Endothelial cell of umbilical vein (primary cell): ENCODE results near the gene CDK7. TPM values are rescaled to one million over a fixed set of nuclear protein-coding genes. Genes with fewer than 3 reads are reported as not detected.

Experiments used
- BruUV-seq: library from RNA; stranded (reverse); fragments of 400-500 nt; replicated peaks from 2 replicates; lab custom pipeline; 2021; lab: Mats Ljungman, UMichigan
- CTCF ChIA-PET: fragments of 300-600, 350-600 bp; sonication (Branson Sonifier 250); formaldehyde crosslinking; loops from one replicate; lab custom pipeline; 2021; ENCODE audit warnings: antibody characterized with exemption, inconsistent platforms; lab: Charles Lee
- POLR2A ChIA-PET: fragments of 300-600, 350-600 bp; sonication (Branson Sonifier 250); formaldehyde crosslinking; loops from one replicate; lab custom pipeline; 2021; ENCODE audit warnings: antibody characterized with exemption, inconsistent platforms; lab: Charles Lee
- DNase-seq: peaks from one replicate; pipeline ENCODE4 v3.0.0-alpha.2; 2011; ENCODE audit warnings: low read depth, low spot score
- FAIRE-seq: peaks from 2 replicates; lab custom pipeline; 2011; peaks lifted over from hg19 to GRCh38; lab: Jason Lieb, UNC
- H2AFZ ChIP-seq: 2 replicates; pipeline ENCODE4 v1.6.0; 2012; ENCODE audit warnings: low read depth, low read length, control low read depth, inconsistent platforms
- H3K27ac ChIP-seq: 2 replicates; pipeline ENCODE4 v1.5.1; 2011; ENCODE audit warnings: low read depth, mild to moderate bottlenecking, control low read depth, low read length, moderate library complexity; ENCODE audit not compliant: insufficient read depth
- H3K27me3 ChIP-seq, 2 experiments: 2 replicates each; pipeline versions ENCODE4 v1.6.0 to v1.6.1; 2011; ENCODE audit warnings: low read length in 2 of 2, mixed read lengths in 1 of 2; ENCODE audit not compliant: control insufficient read depth in 2 of 2, insufficient read depth in 2 of 2
- H3K36me3 ChIP-seq, 2 experiments: 2 replicates in 1 of 2; 3 replicates in 1 of 2; pipeline ENCODE4 v1.5.1; 2011; ENCODE audit warnings: low read length in 2 of 2, mild to moderate bottlenecking in 1 of 2, moderate library complexity in 1 of 2; ENCODE audit not compliant: control insufficient read depth in 2 of 2, insufficient read depth in 2 of 2; ENCODE audit errors: extremely low read depth in 1 of 2
- H3K4me1 ChIP-seq: 3 replicates; pipeline ENCODE4 v1.5.1; 2011; ENCODE audit warnings: mild to moderate bottlenecking, low read length; ENCODE audit not compliant: control insufficient read depth, insufficient read depth; ENCODE audit errors: extremely low read depth
- H3K4me2 ChIP-seq: 2 replicates; pipeline ENCODE4 v1.6.1; 2011; ENCODE audit warnings: low read length, control low read depth, mixed read lengths; ENCODE audit not compliant: insufficient read depth
- H3K4me3 ChIP-seq, 3 experiments: fragments of 200-600 bp in 1 of 3; sonication (generic), shearing (Covaris generic) in 1 of 3; replicated peaks in 1 of 3; 2 replicates each; pipeline ENCODE4 v1.5.1; 2011 to 2016; ENCODE audit warnings: control low read depth in 3 of 3, low read length in 3 of 3, mild to moderate bottlenecking in 2 of 3, inconsistent platforms in 1 of 3, low read depth in 1 of 3, moderate library complexity in 1 of 3; ENCODE audit not compliant: insufficient read depth in 1 of 3
- H3K79me2 ChIP-seq: 2 replicates; pipeline ENCODE4 v1.6.0; 2012; ENCODE audit warnings: low read length, inconsistent platforms; ENCODE audit not compliant: control insufficient read depth, insufficient read depth
- H3K9ac ChIP-seq: replicated peaks from 2 replicates; pipeline ENCODE3; 2011; ENCODE audit warnings: low read length, control low read depth; ENCODE audit not compliant: insufficient read depth; ENCODE audit errors: extremely low read depth
- H3K9me1 ChIP-seq: replicated peaks from 3 replicates; pipeline ENCODE4 v1.6.0; 2011; ENCODE audit warnings: mild to moderate bottlenecking, low read length; ENCODE audit not compliant: control insufficient read depth, insufficient read depth; ENCODE audit errors: extremely low read depth
- H3K9me3 ChIP-seq: replicated peaks from 2 replicates; pipeline ENCODE4 v1.5.1; 2012; ENCODE audit warnings: low read length, inconsistent platforms; ENCODE audit not compliant: control insufficient read depth, insufficient read depth
- H4K20me1 ChIP-seq: replicated peaks from 2 replicates; pipeline ENCODE3; 2011; ENCODE audit warnings: mild to moderate bottlenecking, low read length; ENCODE audit not compliant: control insufficient read depth, insufficient read depth; ENCODE audit errors: extremely low read depth
- EZH2 ChIP-seq: IDR thresholded peaks from 2 replicates; pipeline ENCODE4 v1.6.1; 2012; ENCODE audit warnings: borderline replicate concordance, low read depth, mild to moderate bottlenecking, moderate library complexity, low read length, inconsistent platforms; ENCODE audit not compliant: severe bottlenecking
- FOS ChIP-seq: IDR thresholded peaks from 2 replicates; pipeline ENCODE4 v1.6.1; 2011; ENCODE audit warnings: mild to moderate bottlenecking, low read length, moderate library complexity, borderline replicate concordance; ENCODE audit not compliant: insufficient read depth
- GATA2 ChIP-seq: IDR thresholded peaks from 2 replicates; pipeline ENCODE4 v1.7.0; 2011; ENCODE audit warnings: low read depth, mild to moderate bottlenecking, moderate library complexity, mixed read lengths, low read length; ENCODE audit not compliant: insufficient read length, insufficient read depth
- JUN ChIP-seq: IDR thresholded peaks from 2 replicates; pipeline ENCODE4 v1.6.1; 2011; ENCODE audit warnings: borderline replicate concordance, low read depth; ENCODE audit not compliant: insufficient read length, insufficient read depth
- MYC ChIP-seq: IDR thresholded peaks from one replicate; pipeline ENCODE4 v1.6.1; 2011; ENCODE audit warnings: mild to moderate bottlenecking, low read depth, low read length
- POLR2A ChIP-seq: IDR thresholded peaks from 2 replicates; pipeline ENCODE4 v1.6.1; 2012; ENCODE audit warnings: low read depth, mild to moderate bottlenecking, control low read depth, low read length
- POLR2AphosphoS5 ChIP-seq: IDR thresholded peaks from 2 replicates; pipeline ENCODE4 v1.6.1; 2012; ENCODE audit warnings: low read depth, mild to moderate bottlenecking, control low read depth, low read length, moderate library complexity; ENCODE audit not compliant: insufficient read depth
- dilution Hi-C: fragments of 300-500 bp; cut with MboI; formaldehyde crosslinking; loops from one replicate; pipeline ENCODE4 v1.15.0; 2019; ENCODE audit warnings: low sequenced_read_pairs; ENCODE audit not compliant: extremely low pct_ligation_motif_present
- intact Hi-C: fragments of 100-400 bp; cut with micrococcal nuclease; formaldehyde crosslinking; loops from one replicate; pipeline ENCODE4 v1.10.0; 2022
- polyA plus RNA-seq, 4 experiments: library from polyadenylated mRNA; depleted of rRNA in 3 of 4; stranded (reverse) in 3 of 4; unstranded in 1 of 4; fragments of >200 nt; gene quantifications; 2 replicates each; pipeline versions ENCODE4 v1.2.1 to v1.2.3, GENCODE V29; 2011 to 2012; ENCODE audit warnings: missing spikeins in 1 of 4
- total RNA-seq: library from RNA; stranded (reverse); gene quantifications from 2 replicates; pipeline ENCODE4 v1.2.3, GENCODE V29; 2021
- TF ChIP-seq, protein P1 (sequence below): IDR thresholded peaks from 2 replicates; pipeline ENCODE4 v1.6.1; 2011; ENCODE audit not compliant: insufficient read depth, insufficient read length
- TF ChIP-seq, protein P2 (sequence below), 2 donors: IDR thresholded peaks; 1 replicate in 1 of 2; 2 replicates in 1 of 2; pipeline ENCODE4 v1.5.1; 2011; ENCODE audit warnings: low read length in 2 of 2, mild to moderate bottlenecking in 2 of 2, moderate library complexity in 2 of 2, control low read depth in 1 of 2, inconsistent platforms in 1 of 2, low read depth in 1 of 2; ENCODE audit not compliant: insufficient read depth in 1 of 2; ENCODE audit errors: extremely low read depth in 1 of 2

The CDK7 gene
- total and polyA plus RNA-seq, 2 donors (not counting 3 experiments of a cell fraction or from before 2014, with no cell fraction given), result 24.6 to 38.1 TPM

DNA sequence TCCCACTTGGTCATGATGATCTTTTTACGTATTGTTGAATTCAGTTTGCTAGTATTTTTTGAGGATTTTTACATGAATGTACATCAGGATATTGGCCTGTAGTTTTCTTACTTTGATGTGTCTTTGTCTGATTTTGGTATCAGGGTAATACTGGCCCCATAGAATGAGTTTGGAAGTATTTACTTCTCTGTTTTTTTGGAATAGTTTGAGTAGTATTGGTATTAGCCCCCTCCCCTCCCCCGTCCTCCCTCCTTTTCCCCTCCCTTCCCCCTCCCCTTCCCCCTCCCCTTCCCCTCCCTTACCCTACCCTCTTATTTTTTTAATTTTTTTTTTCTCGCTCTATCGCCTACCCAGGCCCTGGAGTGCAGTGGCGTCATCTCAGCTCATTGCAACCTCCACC, 10.3 kb downstream of the CDK7 start:
- Histone ChIP-seq H3K4me2 (no peak overlapping the region), H3K9me1 (no peaks in the 10 kb centered on the region), H3K79me2 (peaks cover 92% of the 10 kb centered on the region), H3K4me3 (no peak overlapping the region), H3K9ac (no peak overlapping the region), H4K20me1 (no peaks in the 10 kb centered on the region), H2AFZ (no peak overlapping the region), H3K4me1 (no peaks in the 10 kb centered on the region), H3K27me3 (no peaks in the 10 kb centered on the region), H3K9me3 (no peaks in the 10 kb centered on the region), H3K27ac (no peak overlapping the region), H3K36me3 (no peaks in the 10 kb centered on the region)
- FAIRE-seq, result no peak
- ChIA-PET POLR2A (no interaction called here), CTCF (no interaction called here)
- BruUV-seq, result no TSS peak
- no peak for TF ChIP-seq EZH2
- TF ChIP-seq POLR2AphosphoS5, result no peak
- TF ChIP-seq MYC, result no peak
- no peak for TF ChIP-seq FOS
- no peak for TF ChIP-seq JUN
- TF ChIP-seq POLR2A, result no peak
- TF ChIP-seq, protein P1, sequence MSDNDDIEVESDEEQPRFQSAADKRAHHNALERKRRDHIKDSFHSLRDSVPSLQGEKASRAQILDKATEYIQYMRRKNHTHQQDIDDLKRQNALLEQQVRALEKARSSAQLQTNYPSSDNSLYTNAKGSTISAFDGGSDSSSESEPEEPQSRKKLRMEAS, result no peak
- no peak for TF ChIP-seq GATA2
- TF ChIP-seq, protein P2, sequence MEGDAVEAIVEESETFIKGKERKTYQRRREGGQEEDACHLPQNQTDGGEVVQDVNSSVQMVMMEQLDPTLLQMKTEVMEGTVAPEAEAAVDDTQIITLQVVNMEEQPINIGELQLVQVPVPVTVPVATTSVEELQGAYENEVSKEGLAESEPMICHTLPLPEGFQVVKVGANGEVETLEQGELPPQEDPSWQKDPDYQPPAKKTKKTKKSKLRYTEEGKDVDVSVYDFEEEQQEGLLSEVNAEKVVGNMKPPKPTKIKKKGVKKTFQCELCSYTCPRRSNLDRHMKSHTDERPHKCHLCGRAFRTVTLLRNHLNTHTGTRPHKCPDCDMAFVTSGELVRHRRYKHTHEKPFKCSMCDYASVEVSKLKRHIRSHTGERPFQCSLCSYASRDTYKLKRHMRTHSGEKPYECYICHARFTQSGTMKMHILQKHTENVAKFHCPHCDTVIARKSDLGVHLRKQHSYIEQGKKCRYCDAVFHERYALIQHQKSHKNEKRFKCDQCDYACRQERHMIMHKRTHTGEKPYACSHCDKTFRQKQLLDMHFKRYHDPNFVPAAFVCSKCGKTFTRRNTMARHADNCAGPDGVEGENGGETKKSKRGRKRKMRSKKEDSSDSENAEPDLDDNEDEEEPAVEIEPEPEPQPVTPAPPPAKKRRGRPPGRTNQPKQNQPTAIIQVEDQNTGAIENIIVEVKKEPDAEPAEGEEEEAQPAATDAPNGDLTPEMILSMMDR (IDR thresholded peaks at IDR 0.05; ENCODE audit: extremely low read depth in 1 of 2, insufficient read depth in 1 of 2, low read depth in 1 of 2, low read length in 2 of 2), result no peak
- no peak for DNase-seq
- intact Hi-C loops (no loop called here), dilution Hi-C loops (no loop called here)
